ENCODE measurements around the gene HIF3A.

Gene HIF3A

GRCh38 chr19:46386996-46387712 lies 90.3 kb downstream of the HIF3A start:
- no peak for DNase-seq

- no peak for DNase-seq
These were observed 90.9 kb downstream of the HIF3A start for GRCh38 chr19:46387713-46388130.

DNA sequence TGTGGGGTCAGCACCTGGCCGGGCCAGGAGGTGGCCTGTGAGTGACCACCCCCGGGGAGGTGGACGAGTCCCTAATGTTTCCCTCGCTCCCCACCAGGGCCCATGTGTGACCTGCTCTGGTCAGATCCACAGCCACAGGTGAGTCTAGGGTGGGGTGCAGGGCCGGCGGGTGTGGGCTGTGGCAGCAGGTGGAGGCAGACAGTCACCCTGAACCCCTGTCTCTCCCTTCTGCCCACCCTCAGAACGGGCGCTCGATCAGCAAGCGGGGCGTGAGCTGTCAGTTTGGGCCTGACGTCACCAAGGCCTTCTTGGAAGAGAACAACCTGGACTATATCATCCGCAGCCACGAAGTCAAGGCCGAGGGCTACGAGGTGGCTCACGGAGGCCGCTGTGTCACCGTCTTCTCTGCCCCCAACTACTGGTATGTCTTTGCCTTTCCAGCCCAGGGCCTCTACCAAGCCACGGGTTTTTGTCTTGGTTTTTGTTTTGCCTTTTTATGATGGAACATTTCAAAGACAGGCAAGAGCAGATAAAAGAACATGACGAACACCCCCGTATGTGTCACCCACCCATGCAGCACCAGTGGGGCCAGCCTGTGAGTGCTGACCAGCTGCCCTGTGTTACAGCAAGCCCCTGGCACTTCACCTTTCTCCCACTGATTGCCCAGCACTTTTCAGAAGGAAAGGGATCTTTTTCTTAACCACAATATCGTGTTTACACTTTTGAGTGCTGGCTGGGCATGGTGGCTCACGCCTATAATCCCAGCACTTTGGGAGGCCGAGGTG lies 91.7 kb downstream of the HIF3A start:
- no peak for DNase-seq

GRCh38 chr19:46390121-46390858 lies 93.4 kb downstream of the HIF3A start:
- DNase-seq, result no peak

DNA sequence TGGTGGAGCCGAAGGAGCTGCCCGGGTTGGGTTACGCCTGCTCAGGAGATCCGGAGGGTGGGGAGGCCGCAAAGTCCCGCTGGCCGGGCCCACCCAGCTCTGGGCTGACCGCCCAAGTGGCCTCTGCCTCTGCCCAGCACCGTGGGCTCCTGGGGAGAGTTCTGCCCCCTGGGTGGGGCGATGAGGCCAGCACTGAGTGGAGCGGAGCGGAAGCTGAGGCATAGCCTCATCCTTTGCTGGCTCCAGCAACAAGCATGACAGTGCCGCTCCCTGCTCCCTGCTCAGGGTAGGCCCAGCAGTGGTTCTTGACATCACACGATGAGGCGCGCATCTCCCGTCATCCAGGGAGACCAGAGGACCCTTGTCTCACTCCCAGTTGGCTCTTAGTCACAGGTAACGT lies 94.0 kb downstream of the HIF3A start:
- DNase-seq, result no peak

GRCh38 chr19:46391296-46392251 lies 94.7 kb downstream of the HIF3A start:
- no peak for DNase-seq

GRCh38 chr19:46392252-46392801 lies 95.5 kb downstream of the HIF3A start:
- DNase-seq, result peak; percentile 35

- no peak for DNase-seq
These were observed 96.0 kb downstream of the HIF3A start for GRCh38 chr19:46392837-46393236.
